GM18951 (cell line): ENCODE measurements around the gene MRPL53.
A peak's percentile ranks its signal among the peaks of the same experiment; 100 is the strongest.

Experiments used
- POLR2A ChIP-seq: IDR thresholded peaks from 4 replicates; pipeline ENCODE4 v1.6.1; 2011; ENCODE audit warnings: mild to moderate bottlenecking; ENCODE audit not compliant: insufficient read length, insufficient read depth; ENCODE audit errors: extremely low read depth
- in situ Hi-C: fragments of 300-500 bp; cut with MboI; formaldehyde crosslinking; loops from one replicate; pipeline ENCODE4 v1.12.0; 2022; ENCODE audit warnings: low sequenced_read_pairs, mixed read lengths, inconsistent platforms; ENCODE audit not compliant: unreplicated experiment

Gene MRPL53

DNA sequence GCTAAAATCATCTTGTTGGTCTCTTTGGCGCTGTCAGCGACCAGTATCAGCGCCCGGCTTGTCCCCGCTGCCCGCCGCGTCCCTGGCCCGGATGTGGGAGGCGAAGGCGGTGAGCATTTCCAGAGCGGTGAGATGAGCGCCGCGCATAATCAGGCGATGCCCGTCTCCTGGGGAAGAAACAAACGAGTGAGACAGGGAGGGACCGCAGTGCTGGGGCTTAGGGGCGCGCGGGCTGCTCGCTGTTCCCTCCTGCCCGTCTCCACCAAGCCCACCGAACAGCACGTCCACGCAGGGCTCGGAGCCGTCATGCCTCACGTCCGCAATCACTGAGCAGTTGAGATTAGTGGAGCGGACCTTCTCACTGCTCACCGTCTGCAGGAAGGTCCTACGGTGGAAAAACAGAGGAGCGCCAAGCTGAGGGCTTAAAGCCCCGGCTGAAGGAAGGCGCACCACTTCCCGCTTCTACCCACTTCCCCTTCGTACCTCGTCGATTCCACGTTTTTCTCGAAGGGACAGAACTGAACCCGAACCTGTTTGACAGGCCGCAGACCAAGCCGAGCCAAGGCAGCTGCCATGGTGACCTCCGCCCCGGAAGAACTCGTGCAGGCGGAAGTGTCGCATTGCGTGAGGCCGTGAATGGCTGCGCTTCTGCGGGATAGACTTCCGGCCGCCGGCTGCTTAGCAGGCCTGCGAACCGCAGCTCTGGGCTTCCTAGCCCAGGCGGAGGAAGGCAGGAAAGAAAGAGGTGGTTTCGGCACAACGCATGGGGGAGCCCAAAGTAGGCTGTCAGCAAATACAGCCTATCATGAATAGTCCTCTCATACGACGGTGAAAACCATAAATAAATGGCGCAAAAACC, at the start of gene MRPL53:
TSS of gene MRPL53 (minus strand) at position 595 of the 859 bp plus-strand sequence. CDS start at position 575, 20 bp downstream.
- peak; percentile 87 for TF ChIP-seq POLR2A
- in situ Hi-C loops = no loop called here

DNA sequence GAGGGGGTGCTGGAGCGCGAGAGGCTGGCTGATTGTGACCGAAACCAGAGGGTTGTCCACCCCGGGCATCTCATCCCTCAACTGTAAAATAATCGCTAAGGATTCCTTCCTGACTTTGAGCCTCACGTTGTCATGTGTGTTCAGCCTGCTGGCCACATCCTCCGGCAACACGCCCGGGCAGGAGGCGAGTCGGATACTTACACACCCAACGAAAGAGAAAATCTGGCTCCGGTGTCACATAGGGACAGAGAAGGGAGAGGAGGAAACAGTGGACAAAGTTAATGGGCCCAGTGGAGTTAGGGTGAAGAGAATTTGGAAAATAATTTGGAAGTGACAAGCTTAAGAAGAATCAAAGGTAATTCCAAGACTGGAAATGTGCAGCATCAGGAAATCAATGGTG, 44.2 kb upstream of the MRPL53 start:
- no peak for TF ChIP-seq POLR2A
- in situ Hi-C loops = no loop called here

DNA sequence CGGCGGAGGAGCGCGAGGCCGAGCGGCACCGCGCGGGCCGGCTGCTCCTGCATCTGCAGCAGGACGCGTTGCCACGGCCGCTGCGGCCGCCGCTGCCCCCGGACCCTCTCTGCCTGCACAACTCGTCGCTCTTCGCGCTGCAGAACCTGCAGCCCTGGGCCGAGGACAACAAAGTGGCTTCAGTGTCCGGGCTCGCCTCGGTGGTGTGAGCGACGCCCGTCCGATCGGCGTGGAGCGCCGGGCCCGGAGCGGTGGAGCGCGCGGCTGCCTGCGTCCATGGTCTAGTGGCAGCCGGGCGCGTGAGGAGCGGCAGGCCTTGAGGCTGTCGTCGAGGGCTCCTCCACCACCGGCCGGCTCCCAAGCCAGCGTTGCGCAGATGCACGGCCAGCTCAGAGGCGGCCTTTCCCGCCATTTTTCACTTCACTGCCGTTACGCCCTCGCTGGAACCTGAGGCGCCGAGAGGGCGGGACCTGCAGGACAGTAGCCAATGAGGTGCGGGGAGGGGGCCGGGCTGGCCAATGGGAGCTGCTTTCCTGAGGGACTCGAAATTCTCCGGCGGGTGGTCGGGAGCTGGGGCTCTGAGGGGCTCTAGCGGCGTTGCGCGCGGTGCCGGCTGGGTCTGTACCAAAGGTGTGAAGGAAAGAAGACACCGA, 43.6 kb upstream of the MRPL53 start:
- in situ Hi-C loops = no loop called here
- TF ChIP-seq POLR2A = no peak

DNA sequence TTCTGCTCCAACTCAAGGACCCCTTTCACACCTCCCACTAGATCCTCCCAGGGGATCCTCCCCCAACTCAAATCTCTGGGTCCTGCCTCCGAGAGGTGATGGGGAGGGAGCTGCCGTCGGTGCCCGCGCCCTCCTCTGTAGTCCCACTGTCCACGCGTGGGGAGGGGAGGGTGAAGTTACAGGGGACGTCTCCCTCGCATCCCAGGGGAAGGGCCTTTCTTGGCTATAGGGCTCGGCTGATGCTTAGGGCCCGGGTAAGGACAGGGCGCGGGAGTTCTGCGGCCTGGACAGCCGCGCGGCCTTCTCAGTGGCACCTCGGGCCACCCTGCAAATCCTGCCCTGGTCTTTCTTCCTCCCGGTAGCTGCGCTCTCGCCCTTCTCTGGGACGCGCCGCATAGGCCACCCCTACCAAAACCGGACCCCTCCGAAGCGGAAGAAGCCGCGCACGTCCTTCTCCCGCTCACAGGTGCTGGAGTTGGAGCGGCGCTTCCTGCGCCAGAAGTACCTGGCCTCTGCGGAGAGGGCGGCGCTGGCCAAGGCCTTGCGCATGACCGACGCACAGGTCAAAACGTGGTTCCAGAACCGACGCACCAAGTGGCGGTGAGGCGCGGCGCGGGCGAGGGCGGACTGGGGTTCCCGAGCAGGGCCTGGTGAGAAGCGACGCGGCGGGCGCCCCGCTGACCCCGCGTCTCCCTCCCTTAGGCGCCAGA, 42.9 kb upstream of the MRPL53 start:
- in situ Hi-C loops = no loop called here
- TF ChIP-seq POLR2A = no peak

DNA sequence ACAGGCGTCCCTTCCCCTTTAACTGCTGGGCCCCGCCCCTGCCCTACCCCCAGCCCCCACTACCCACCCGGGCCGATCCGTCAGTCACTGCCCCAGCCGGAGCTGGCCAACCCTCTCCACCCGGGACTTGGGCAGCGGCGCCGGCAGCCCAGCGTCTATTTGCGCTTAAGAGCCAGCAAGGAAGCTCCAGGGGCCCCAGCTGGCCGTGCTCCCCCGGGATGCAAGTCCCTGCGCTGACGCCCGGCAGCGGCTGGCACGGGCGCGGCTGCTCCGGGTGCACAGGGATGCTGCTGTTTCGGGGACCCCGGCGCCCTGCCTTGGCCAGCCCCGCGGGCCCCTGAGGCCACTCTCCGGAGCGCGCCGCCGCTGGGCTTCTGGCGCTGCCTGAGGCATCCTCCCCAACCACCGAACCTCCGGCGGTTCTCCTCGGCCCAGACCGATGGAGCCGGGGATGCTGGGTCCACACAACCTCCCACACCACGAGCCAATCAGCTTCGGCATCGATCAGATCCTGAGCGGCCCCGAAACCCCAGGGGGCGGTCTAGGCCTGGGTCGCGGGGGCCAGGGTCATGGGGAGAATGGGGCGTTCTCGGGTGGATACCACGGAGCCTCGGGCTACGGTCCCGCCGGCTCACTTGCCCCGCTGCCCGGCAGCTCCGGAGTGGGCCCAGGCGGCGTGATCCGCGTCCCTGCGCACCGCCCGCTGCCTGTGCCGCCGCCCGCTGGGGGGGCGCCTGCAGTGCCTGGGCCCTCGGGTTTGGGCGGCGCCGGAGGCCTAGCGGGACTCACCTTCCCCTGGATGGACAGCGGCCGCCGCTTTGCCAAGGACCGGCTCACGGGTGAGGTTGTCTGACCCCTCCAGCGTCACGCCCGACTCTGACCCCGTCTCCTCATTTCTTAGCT, 42.1 kb upstream of the MRPL53 start, which contains the start of gene TLX2:
TSS of gene TLX2 (plus strand) at position 83 of the 903 bp plus-strand sequence. CDS start at position 440, 357 bp downstream.
- TF ChIP-seq POLR2A = no peak
- in situ Hi-C loops = no loop called here

DNA sequence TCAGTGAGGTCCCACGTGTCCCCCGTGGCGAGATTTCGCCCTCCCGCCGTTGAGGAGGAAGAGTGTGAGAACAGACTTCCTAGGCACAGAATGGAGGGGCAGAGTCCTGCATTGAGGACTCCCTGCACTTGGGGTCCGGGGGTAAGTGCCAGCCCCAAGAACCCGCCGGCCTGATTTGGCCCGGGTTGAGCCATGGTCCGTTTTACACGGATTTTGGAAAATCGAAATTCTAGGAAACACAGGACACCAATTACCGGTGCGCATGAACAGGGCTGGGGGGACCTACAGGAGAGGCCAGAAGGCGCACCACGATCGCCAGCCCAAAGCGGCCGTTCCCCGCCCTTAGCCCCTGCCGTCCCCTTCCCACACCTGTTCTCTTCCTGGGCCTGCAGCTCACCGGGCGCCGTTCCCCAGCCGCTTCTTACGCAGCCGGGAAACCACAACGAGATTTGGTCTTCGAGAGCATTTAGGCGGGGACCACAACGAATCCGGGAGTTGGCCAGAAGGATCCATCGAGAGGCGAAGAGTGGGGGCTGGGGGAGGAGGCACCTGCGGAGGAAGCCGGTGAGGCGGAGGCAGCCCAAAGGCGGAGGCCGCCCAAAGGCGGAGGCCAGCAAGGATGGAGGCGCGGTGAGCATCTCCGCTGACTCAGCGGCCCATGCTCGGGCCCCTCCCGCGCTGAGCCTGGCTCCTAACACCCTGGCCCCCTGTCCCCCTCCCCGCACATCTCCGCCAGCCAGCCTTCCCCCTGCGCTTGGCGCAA, 41.3 kb upstream of the MRPL53 start:
- in situ Hi-C loops = no loop called here
- no peak for TF ChIP-seq POLR2A

DNA sequence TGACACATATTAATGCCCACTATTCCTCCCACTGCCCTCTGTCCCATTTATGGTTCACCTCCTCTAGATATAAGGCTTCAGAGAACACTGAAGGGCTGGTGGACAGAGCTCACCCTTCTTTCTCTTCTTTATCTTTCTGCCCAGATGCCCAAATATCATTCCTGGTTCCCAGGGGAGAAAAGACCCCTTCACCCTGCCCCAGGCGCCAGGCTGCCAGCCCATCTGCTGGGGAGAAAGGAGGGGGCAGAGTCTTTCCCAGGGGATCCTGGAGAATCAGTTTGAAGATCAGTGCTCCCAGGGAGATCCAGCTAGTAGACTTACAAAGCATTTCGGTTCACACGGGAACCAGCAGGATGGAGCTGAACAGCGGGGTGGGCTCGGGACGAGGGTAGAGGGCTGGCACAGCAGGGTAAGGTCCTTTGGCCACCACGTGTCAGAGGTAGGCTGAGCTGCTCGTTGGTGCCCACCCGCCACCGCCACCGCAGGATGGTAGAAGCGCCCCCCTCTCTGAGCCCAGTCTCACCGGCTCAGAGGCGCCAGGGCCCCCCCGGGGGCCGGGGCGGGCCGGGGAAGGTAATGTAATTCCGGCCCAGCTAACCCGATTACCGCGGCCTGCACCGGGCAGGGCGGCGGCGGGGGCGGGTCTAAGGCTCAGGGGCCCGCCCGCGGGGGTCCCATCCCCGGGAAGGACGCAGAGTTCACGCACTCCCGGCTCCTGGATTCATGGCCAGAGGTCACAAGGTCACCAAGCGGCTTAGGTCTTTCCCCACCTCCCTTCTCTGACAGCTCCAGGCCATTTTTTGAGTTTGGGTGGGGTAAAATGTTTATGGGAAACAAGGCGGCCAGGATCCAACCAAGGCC, 40.5 kb upstream of the MRPL53 start:
- in situ Hi-C loops = no loop called here
- TF ChIP-seq POLR2A = no peak

DNA sequence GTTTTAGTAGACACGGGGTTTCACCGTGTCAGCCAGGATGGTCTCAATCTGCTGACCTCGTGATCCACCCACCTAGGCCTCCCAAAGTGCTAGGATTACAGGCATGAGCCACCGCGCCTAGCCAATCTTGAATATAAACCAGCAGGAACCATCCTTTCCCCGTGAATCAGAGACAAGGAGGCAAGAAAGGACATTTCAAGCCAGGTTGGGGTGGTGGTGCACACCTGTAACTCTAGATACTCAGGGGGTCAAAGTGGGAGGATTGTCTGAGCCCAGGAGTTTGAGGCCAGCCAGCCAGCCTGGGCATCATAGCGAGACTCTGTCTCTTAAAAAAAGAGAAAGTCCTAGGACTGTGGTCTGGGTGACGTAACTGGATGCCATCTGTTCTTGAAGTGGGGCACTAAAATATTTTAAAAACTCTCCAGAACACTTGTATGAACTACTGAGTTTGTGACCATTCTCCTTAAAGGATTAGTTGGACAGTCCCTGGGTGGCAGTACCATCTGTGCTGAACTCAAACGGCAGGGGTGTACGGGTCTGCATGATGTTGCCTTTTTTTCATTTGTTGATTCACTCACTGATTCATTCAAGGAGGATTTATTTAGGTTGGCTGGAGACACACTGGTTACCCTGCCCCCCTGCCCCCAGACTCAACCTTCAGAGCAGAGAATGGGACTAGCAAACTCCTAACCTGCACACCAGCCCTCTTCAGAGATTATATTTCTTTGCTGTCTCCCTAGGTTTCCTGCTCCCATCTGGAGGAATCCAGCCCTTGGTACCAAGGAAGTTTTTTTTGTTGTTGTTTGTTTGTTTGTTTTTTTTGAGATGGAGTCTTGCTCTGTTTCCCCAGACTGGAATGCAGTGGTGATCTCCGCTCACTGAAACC, 38.9 kb upstream of the MRPL53 start:
- no peak for TF ChIP-seq POLR2A
- in situ Hi-C loops = no loop called here

DNA sequence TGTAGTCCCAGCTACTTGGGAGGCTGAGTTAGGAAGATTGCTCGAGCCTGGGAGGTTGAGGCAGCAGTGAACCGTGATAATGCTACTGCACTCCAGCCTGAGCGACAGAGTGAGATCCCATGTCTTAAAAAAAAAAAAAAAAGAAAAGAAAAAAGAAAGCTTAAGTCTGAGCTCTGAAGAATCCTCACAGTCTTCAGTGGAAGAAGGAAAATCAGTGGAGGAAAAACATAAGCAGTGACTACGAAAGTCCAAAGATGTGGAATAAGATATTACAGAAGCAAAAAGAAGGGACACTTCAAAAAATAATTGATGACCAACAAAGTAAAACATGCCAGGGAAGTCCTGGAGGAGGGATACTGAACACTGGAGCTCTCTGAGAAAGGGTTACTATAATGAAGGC, 37.8 kb upstream of the MRPL53 start:
- in situ Hi-C loops = no loop called here
- TF ChIP-seq POLR2A = no peak

DNA sequence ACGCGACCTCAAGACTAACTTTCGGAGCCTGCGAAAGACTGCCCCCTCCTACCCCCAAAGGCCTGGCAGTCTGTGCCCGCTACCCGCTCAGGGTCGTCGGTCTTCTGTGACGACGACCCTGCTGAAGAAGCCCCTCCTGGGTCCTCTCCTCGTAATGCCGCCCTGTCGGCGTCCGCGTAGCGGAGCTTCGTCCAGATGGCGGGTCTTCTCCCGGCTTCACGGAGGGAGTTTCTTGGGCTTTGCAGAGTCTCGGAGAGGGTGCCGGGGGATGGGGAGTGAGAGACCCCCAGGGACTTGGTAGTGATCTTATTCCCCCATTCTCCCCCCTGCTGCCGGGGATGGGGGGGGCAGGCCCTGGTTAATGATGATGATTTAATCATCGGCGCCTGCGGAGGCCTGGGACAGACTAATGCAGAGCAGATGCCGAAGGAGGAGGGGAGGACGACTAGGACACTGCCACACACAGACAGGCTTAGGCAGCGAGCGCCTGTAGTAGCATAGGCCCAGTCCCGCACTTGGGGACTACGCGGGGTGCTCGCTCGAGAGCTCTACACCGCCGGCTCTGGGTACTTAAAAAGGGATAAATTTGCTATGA, 35.5 kb upstream of the MRPL53 start:
- no peak for TF ChIP-seq POLR2A
- in situ Hi-C loops = no loop called here
